Esophagus (tissue), 2 donors: ENCODE measurements around the gene SYK. TPM values are rescaled to one million over a fixed set of nuclear protein-coding genes. Genes with fewer than 3 reads are reported as not detected.
"Not testable (repeated sequence)": the region's sequence is repeated elsewhere in the genome, so short reads cannot be mapped to it uniquely, and the experiment has no call there.

Source experiments
- H3K27ac ChIP-seq, 2 donors: one replicate each; pipeline ENCODE4 v1.5.1; 2013; ENCODE audit warnings: low read depth in 2 of 2, mild to moderate bottlenecking in 2 of 2, inconsistent platforms in 1 of 2, low read length in 1 of 2, moderate library complexity in 1 of 2
- H3K27me3 ChIP-seq, 2 donors: one replicate each; pipeline ENCODE4 v1.6.1; 2013; ENCODE audit warnings: low read length in 2 of 2, control low read depth in 1 of 2, mild to moderate bottlenecking in 1 of 2; ENCODE audit not compliant: insufficient read depth in 2 of 2, control insufficient read depth in 1 of 2
- H3K36me3 ChIP-seq, 2 donors: one replicate each; pipeline ENCODE4 v1.6.1; 2013; ENCODE audit warnings: low read length in 1 of 2; ENCODE audit not compliant: control insufficient read depth in 2 of 2, insufficient read depth in 2 of 2
- H3K4me1 ChIP-seq, 2 donors: one replicate each; pipeline ENCODE4 v1.6.1; 2013; ENCODE audit warnings: low read length in 1 of 2; ENCODE audit not compliant: control insufficient read depth in 2 of 2, insufficient read depth in 2 of 2
- H3K4me3 ChIP-seq, 2 donors: one replicate each; pipeline ENCODE4 v1.5.1; 2013; ENCODE audit warnings: low read length in 2 of 2, mild to moderate bottlenecking in 2 of 2, low read depth in 1 of 2, moderate library complexity in 1 of 2
- H3K9me3 ChIP-seq, 2 donors: one replicate each; pipeline ENCODE4 v1.6.1; 2013; ENCODE audit warnings: mild to moderate bottlenecking in 2 of 2, low read depth in 1 of 2, low read length in 1 of 2, moderate library complexity in 1 of 2; ENCODE audit not compliant: control insufficient read depth in 2 of 2, insufficient read depth in 1 of 2
- WGBS, 2 donors: extraction: QIAGEN DNeasy Blood & Tissue Kit; methylation state at CpG; one replicate each; pipeline ENCODE4 v1.1.7; 2013; 5-methylcytosine and 5-hydroxymethylcytosine counted together
- polyA plus RNA-seq, 2 donors: library from polyadenylated mRNA; stranded (reverse); fragments of 200-250 nt; gene quantifications; one replicate each; pipeline ENCODE4 v1.2.3, GENCODE V29; 2013
- donor health status: healthy with polysubstance abuse.
- donor health status: Bipolar disorder and iron deficiency.

SYK gene
- 10 to 100 TPM; 12.0 to 16.5 TPM for polyA plus RNA-seq

GRCh38 chr9:90801241-90801972 is at the start of gene SYK:
SYK (plus strand) TSS chr9:90801819; CDS start chr9:90843899, 42,080 bp downstream.
- Histone ChIP-seq H3K4me3 (peak within 1 kb of the TSS; percentile 63 to 83), H3K36me3 (no peaks in the 10 kb centered on the region), H3K4me1 (peaks cover 4 to 6% of the 10 kb centered on the region in 2 donors), H3K27me3 (peaks cover 0 to 4% of the 10 kb centered on the region in 2 donors), H3K9me3 (no peaks in the 10 kb centered on the region), H3K27ac (peak within 1 kb of the TSS; percentile 77 to 87)
- 4% methylated on average over 62 to 64 of the region's 64 CpGs for WGBS, 2 donors

- H3K27me3 ChIP-seq, H3K36me3 ChIP-seq, H3K4me1 ChIP-seq, H3K27ac ChIP-seq, H3K9me3 ChIP-seq, H3K4me3 ChIP-seq: not testable (repeated sequence)
- WGBS, 2 donors: 40 to 46% methylated on average over 10 to 13 of the region's 13 CpGs
Observed at GRCh38 chr9:90755514-90756371, 45.9 kb upstream of the SYK start.

- H3K4me3 ChIP-seq, H3K27me3 ChIP-seq, H3K36me3 ChIP-seq, H3K9me3 ChIP-seq, H3K4me1 ChIP-seq, H3K27ac ChIP-seq: not testable (repeated sequence)
- WGBS, 2 donors: 76 to 85% methylated on average over 14 of the region's 14 CpGs
Observed at GRCh38 chr9:90760577-90760976, 41.0 kb upstream of the SYK start.

GRCh38 chr9:90766731-90767130 is 34.9 kb upstream of the SYK start:
- Histone ChIP-seq H3K4me3 (no peak overlapping the region), H3K36me3 (no peaks in the 10 kb centered on the region), H3K27me3 (no peaks in the 10 kb centered on the region), H3K9me3 (no peaks in the 10 kb centered on the region), H3K27ac (no peak overlapping the region), H3K4me1 (peaks cover 0 to under 1% of the 10 kb centered on the region in 2 donors)

DNA sequence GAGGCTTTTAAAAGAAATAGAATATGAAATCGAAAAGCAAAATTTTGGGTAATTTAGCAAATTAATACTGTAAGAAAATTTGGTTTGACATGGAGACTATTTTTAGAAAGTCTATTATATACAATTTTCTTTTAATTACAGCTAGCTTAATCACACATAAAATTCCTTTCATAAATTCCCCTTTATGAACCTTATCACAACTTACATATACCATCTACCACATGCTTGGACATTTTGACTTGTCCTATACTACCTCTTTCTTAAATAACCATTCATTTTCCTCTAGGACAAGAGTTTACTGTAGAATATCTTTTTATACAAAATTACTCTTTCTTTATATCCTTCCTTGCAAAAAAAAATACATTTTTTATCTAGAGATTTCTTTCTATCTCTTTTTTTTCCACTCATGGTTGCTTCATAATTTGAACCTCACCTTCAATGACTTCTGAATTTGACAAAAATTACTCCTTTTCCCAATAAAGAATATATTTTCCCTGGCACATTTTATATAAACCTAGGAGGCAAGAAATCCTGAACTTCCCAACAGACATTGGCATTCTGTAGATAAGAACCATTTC is 34.0 kb upstream of the SYK start:
- Histone ChIP-seq H3K4me3 (no peak overlapping the region), H3K9me3 (no peaks in the 10 kb centered on the region), H3K36me3 (no peaks in the 10 kb centered on the region), H3K27me3 (no peaks in the 10 kb centered on the region), H3K27ac (no peak overlapping the region), H3K4me1 (peaks cover 0 to 1% of the 10 kb centered on the region in 2 donors)
- WGBS, 2 donors: 89 to 93% methylated on average over 1 of the region's 1 CpG

DNA sequence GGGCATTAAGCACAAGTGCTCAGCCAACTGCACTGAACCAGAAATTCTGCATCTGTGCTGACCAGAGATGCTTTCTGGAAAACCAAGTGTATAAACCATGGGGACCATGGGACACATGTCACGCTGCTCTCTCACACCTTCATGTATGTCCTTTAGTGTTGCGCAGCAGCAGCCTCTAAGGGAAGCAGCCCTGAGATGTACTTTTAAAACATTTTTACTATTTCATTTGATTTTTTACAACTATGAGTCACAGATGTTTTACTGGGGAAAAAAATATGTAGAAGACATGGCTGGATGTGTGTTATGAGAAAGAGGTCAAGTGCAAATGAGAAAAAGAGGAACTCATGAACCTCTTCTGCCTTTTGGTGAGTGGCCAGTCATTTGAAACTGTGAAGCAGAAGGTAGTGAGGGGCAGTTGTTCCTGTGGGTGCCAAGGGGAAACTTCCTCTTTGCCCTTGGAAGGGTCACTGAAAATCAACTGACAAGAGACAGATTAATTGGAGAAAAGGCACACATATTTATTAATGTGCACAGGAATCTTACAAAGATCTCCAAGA is 31.4 kb upstream of the SYK start:
- Histone ChIP-seq H3K4me1 (peaks cover 0 to 1% of the 10 kb centered on the region in 2 donors), H3K4me3 (no peak overlapping the region), H3K27ac (no peak overlapping the region), H3K9me3 (no peaks in the 10 kb centered on the region), H3K36me3 (no peaks in the 10 kb centered on the region), H3K27me3 (no peaks in the 10 kb centered on the region)
- WGBS, 2 donors: 94 to 96% methylated on average over 2 of the region's 2 CpGs

GRCh38 chr9:90770927-90771326 is 30.7 kb upstream of the SYK start:
- peaks cover 0 to 1% of the 10 kb centered on the region in 2 donors for H3K4me1 ChIP-seq
- H3K9me3 ChIP-seq: no peaks in the 10 kb centered on the region
- H3K4me3 ChIP-seq: no peak overlapping the region
- 69 to 70% methylated on average over 3 of the region's 3 CpGs for WGBS, 2 donors
- H3K27me3 ChIP-seq: no peaks in the 10 kb centered on the region
- no peak overlapping the region for H3K27ac ChIP-seq
- no peaks in the 10 kb centered on the region for H3K36me3 ChIP-seq

- 89 to 94% methylated on average over 1 of the region's 1 CpG for WGBS, 2 donors
- no peaks in the 10 kb centered on the region for H3K27me3 ChIP-seq
- H3K4me1 ChIP-seq: peaks cover 0 to 1% of the 10 kb centered on the region in 2 donors
- no peak overlapping the region for H3K4me3 ChIP-seq
- H3K36me3 ChIP-seq: no peaks in the 10 kb centered on the region
- no peak overlapping the region for H3K27ac ChIP-seq
- H3K9me3 ChIP-seq: no peaks in the 10 kb centered on the region
Observed at GRCh38 chr9:90772386-90772785, 29.2 kb upstream of the SYK start.

GRCh38 chr9:90773617-90774016 is 28.0 kb upstream of the SYK start:
- H3K27me3 ChIP-seq: no peaks in the 10 kb centered on the region
- H3K36me3 ChIP-seq: no peaks in the 10 kb centered on the region
- peaks cover 0 to 1% of the 10 kb centered on the region in 2 donors for H3K4me1 ChIP-seq
- WGBS, 2 donors: 84 to 86% methylated on average over 1 of the region's 1 CpG
- H3K4me3 ChIP-seq: no peak overlapping the region
- H3K9me3 ChIP-seq: no peaks in the 10 kb centered on the region
- no peak overlapping the region for H3K27ac ChIP-seq
